SHP77 (cell line): ENCODE results near the gene KRT81.
"Not testable (repeated sequence)": the region's sequence is repeated elsewhere in the genome, so short reads cannot be mapped to it uniquely, and the experiment has no call there.

Source experiments
- DNase-seq, 2 experiments: peaks; one replicate each; lab custom pipeline; 2025; lab: John Stamatoyannopoulos, UW

KRT81 gene

GRCh38 chr12:52317468-52318052 is 26.2 kb upstream of the KRT81 start:
- no peak for DNase-seq

- no peak for DNase-seq
These were observed 25.4 kb upstream of the KRT81 start for GRCh38 chr12:52316701-52317100.

- DNase-seq, result no peak
These were observed 25.0 kb upstream of the KRT81 start for GRCh38 chr12:52316290-52316689.

GRCh38 chr12:52315721-52316120 is 24.4 kb upstream of the KRT81 start:
- DNase-seq, result peak; percentile 18 to 20

GRCh38 chr12:52314511-52314910 is 23.2 kb upstream of the KRT81 start:
- DNase-seq, result no peak

GRCh38 chr12:52313926-52314325 is 22.6 kb upstream of the KRT81 start:
- DNase-seq, result no peak

GRCh38 chr12:52313461-52313860 is 22.1 kb upstream of the KRT81 start:
- no peak for DNase-seq

GRCh38 chr12:52312086-52312485 is 20.8 kb upstream of the KRT81 start:
- no peak for DNase-seq

GRCh38 chr12:52311285-52311648 is 19.9 kb upstream of the KRT81 start:
- no peak for DNase-seq

- DNase-seq, result no peak
These were observed 19.4 kb upstream of the KRT81 start for GRCh38 chr12:52310622-52311284.

GRCh38 chr12:52308806-52309425 is 17.6 kb upstream of the KRT81 start:
- DNase-seq, result no peak

GRCh38 chr12:52307836-52308805 is 16.8 kb upstream of the KRT81 start:
- DNase-seq, result peak; percentile 8 to 51

GRCh38 chr12:52306731-52307130 is 15.4 kb upstream of the KRT81 start:
- DNase-seq, result no peak

- no peak for DNase-seq
These were observed 14.8 kb upstream of the KRT81 start for GRCh38 chr12:52305921-52306705.

- not testable (repeated sequence) for DNase-seq
These were observed 13.6 kb upstream of the KRT81 start for GRCh38 chr12:52304941-52305411.

GRCh38 chr12:52302242-52302914 is 11.0 kb upstream of the KRT81 start:
- not testable (repeated sequence) for DNase-seq

GRCh38 chr12:52301721-52302120 is 10.4 kb upstream of the KRT81 start:
- DNase-seq, result not testable (repeated sequence)

- no peak for DNase-seq
These were observed 9.7 kb upstream of the KRT81 start for GRCh38 chr12:52300796-52301691.

GRCh38 chr12:52298677-52299190 is 7.4 kb upstream of the KRT81 start:
- no peak for DNase-seq
